Measurements from ENCODE around the gene PHACTR2.
A peak's percentile ranks its signal among the peaks of the same experiment; 100 is the strongest.
"Not testable (repeated sequence)": the region's sequence is repeated elsewhere in the genome, so short reads cannot be mapped to it uniquely, and the experiment has no call there.

The PHACTR2 gene

DNA sequence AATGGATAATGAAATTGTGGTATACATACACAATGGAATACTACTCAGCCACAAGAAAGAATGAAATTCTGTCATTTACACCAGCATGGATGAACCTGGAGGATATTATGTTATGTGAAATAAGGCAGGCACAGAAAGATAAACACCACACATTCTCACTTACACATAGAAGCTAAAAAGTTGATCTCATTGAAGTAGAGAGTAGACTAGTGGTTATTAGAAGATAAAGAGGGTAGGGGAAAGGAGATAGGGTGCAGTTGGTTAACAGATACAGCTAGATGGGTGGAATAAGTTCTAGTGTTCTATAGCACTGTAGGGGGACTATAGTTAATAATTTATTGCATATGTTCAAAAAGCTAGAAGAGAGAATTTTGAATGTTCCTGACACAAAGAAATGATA lies 139.9 kb downstream of the PHACTR2 start:
- no peak for DNase-seq

DNA sequence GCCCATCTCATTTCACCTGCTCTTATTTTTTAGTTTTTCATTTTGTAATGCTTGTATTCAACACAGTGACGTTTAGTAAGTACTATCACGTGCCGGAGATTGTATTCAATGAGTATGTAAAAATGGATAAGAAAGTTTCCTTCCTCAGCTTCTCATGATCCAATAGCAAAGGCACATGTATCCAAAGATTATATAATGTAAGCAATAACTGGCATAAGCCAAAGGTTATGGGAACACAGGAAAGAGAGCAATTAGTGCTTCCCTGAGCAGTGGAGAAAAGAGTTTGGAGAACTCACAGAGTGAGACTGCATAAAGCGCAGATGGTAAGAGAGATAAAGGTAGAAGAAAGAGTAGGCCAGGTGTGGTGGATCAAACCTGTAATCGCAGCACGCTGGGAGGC lies 143.6 kb downstream of the PHACTR2 start:
- DNase-seq, result no peak

DNA sequence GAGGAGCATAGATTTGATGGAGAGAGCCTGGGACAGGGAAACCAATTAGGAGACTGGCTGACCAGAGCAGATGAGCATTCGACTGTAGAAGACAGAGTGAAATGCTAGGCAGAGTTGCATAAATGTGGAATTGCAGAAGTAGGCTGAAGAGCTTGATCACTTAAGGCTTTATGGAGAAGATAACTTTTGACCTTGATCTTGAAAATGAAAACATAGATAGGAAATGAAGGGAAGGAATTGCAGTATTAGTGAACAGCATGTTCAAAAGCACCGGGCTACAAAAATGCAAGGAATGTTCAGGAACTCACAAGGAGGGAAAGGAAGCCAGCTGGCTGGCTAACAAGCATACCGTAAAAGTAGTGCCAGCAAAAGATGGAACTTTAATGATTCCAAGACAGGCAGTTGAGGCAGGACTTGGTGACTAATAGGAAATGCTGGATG lies 144.8 kb downstream of the PHACTR2 start:
- no peak for DNase-seq

DNA sequence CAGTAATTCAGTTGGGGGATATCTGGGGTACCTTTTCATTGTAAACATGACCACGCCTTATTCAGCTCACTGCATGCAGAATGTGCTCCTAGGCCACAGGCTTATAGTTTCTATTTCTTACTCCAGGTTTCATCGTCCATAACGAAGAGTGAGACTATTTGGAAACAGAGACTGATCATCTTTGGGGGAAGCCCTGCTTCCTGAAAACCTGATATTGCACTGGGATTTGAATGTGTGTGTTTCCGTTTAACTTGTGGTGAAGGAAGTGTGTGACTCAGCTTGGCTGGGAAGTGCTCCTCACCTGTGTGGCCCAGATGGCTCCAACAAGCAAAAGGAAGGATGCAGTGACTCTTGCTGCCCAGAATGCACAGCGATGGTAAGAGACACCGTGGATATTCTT lies 145.8 kb downstream of the PHACTR2 start:
- no peak for DNase-seq

DNA sequence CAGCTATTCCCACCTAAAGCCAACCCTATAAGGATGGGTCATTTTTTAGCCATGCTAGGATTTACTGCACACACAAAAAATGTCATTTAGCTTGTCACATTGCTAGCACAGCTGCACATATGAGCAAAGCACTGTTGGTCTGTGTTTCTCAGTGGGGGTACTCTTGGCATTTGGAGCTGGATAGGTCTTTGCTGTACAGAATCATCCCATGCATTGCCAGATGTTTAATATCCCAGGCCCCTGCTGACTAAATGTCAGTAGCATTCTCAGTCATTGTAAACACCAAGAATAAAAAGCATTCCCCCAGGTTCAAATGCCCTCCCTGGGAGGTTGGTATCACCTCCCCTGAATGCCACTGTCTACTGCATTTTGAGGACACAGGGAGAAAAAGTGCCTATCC lies 150.8 kb downstream of the PHACTR2 start:
- no peak for DNase-seq

DNA sequence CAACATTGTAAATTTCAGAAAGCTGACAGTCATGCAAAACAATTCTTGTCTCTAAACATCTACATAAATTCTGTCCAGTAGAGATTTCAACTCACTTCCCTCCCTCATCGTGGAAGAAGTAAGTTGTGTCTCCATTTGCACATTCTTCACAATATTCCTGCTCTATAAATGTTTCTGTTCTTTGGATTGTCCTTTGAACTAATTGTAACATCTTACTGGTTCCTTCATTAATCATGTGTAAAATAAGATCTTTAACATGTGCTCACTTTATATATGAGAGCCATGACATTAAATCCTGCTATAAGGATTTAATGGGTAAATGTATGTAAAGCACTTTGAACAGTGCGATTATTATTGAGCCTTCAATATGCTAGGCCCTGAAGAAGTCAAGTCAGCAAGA lies 158.4 kb downstream of the PHACTR2 start:
- DNase-seq, result no peak

DNA sequence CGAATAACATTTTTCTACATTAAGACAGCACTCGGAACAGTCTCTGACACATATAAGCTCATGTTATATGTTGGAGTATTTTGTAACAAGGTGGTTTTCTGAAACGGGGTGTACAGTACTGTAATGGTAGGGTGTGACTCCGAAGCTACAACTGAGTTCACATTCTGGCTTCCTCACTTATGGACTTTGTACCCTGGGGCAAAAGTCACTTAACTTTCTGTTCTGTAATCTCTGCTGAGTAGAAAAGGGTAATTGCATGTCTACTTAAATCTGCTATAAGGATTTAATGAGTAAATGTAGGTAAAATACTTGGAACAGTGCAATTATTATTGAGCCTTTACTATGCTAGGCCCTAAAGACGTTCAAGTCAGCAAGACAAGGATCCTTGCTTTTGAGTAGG lies 160.6 kb downstream of the PHACTR2 start:
- DNase-seq, result no peak

DNA sequence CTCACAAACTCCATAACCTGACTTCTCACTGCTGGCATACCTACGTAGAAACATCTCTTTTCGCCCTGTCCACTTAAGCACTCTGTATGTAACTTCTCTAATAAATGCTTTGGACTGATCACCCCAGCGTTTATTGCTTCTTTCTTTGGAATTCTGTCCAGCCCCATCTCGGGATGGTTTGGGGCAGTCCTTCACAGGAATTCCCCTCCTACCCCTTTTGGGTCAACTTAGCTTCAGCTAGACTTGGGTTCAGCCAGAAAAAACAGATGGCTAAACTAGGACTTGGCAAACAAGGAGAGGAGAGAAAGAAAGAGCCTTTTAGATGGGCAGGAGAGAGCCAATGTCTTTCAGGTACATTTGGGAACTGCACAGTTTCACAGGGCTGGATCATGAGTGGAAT lies 161.4 kb downstream of the PHACTR2 start:
- no peak for DNase-seq

DNA sequence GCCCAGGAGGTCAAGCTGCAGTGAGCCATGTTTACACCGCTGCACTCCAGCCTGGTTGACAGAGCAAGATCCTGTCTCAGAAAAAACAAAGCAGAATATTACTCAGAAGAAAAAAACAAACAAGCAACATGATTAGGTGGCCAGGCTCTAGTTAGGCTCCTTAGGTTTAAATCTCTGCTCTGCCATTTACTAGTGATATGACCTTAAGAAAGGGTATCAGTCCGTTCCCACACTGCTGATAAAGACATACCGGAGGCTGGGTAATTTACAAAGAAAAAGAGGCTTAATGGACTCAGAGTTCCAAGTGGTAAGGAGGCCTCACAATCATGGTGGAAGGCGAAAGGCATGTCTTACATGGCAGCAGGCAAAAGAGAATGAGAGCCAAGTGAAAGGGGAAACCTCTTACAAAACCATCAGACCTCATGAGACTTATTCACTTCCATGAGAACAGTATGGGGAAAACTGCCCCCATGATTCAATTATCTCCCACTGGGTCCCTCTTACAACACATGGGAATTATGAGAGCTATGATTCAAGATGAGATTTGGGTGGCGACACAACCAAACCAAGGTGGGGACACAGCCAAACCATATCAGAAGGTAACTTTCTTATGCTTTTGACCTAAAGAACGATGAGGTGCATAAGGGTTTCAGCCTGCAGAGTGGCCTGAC lies 163.0 kb downstream of the PHACTR2 start:
- DNase-seq, result no peak

DNA sequence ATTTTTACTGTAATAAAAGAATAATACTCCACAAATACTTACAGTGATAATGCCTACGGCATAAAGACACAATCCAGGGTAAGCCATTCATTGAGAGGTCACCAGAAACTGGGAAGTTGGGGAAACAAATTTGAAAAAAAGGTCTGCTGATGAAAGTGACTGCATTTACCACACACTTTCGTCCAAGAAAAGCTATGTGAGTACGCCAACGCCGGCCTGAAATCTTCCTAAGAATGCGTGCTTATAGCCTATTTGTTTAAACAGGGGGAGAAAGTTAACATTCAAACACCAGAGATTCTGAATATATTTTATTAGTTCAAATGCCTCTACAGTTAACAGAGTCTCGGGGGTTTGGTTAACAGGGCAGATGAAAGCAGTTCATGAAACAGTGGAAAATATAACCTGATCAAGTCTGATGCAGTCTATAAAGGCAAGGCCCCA lies 164.7 kb downstream of the PHACTR2 start:
- no peak for DNase-seq

DNA sequence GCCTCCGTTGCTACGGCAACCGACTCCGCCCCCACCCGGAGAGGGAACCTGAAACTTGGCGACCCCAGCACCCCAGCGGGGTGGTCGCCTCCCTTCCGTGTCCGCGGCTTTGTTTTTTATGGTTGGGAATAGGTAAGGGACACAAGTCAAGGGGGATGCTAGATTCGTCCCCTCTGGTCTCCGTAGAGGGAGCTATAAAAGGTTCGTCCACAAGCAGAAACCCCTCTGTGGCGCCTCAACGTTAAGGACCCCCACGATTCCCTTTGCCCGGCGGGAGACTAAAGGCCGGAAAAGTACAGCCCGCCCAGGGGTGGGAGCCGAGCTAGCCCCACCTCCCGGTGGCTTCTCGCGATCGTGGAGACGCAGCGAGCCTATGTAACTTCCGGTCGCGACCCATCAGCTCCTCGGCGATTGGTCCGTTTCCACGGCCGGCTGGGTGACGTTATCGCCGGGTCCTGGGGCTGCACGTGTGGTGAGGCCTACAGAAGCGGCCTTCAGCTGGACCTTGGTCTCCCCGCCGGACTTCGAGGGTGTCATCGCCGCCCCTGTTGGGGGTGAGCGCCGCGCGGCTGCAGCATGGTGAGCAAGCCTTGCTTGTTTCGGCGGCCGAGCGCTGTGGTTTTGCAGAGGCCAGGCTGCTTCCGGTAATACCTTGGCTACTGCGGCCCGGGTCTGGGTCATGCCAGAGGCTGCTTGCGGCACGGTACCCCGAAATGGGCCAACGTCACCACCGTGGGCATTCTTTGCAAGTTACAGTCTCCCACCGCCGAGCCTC lies 165.3 kb downstream of the PHACTR2 start, which contains the start of gene LTV1:
LTV1 (plus strand) TSS at position 437 of the 775 bp plus-strand sequence; CDS start at position 577, 140 bp downstream.
- DNase-seq, result peak; percentile 93 to 96

DNA sequence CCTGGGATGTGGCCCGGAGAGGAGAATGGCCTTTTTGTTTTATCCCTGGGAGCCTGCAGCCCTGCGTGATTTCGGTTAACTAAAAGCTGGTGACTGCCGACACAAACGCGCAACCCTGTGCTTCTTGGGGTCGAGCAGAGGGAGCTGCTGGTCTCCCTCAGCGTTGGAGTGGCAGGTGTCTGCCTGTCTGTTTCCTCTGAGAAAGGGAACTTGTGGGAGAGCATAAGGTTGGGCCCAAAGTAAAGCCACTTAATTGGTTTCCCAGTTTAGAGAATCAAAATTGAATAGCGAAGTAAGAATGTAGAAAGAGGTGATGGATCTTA lies 165.9 kb downstream of the PHACTR2 start:
- peak; percentile 30 to 52 for DNase-seq

DNA sequence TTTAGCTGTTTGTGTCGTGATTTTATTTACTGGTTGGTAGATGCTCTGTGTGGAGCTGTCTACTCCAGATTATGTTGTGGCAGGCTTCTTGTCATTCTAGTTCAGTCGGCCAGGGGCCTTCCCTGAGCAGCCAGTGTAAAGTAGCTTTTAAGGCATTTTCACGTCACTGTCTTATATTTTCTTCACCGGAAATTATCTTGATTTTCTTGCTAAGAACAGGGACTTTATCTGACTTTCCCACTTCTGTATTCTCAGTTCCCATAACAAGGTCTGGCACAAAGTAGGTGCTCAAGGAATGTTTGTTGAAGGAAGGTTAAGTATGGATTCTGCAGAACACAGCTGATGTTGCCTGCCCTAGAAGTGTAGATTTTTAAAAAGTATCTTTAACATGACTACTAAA lies 166.2 kb downstream of the PHACTR2 start:
- no peak for DNase-seq

DNA sequence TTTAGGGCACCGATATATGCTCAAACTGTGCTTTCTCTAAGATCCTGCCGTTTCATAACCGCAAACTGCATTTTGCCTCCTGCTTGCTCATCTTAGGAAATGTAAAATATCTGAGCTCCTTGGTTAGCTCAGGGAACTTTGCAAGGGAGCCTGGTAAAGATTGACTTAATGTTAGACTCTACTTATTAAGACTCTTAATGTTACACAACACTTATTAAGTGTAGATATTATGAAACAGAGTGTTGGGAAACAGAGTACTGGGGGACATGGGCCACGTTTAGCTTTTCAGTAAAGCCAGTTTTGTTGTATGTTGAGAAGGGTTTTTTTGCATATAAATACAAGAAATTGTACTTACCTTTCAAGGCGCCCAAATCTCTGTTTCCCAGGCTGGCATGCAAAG lies 167.3 kb downstream of the PHACTR2 start:
- DNase-seq, result peak; percentile 92 to 96

DNA sequence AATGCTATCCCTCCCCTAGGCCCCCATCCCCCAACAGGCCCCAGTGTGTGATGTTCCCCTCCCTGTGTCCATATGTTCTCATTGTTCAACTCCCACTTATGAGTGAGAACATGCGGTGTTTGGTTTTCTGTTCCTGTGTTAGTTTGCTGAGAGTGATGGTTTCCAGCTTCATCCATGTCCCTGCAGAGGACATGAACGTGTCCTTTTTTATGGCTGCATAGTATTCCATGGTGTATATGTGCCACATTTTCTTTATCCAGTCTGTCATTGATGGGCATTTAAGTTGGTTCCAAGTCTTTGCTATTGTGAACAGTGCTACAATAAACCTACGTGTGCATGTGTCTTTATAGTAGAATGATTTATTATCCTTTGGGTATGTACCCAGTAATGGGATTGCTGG lies 173.9 kb downstream of the PHACTR2 start:
- not testable (repeated sequence) for DNase-seq

DNA sequence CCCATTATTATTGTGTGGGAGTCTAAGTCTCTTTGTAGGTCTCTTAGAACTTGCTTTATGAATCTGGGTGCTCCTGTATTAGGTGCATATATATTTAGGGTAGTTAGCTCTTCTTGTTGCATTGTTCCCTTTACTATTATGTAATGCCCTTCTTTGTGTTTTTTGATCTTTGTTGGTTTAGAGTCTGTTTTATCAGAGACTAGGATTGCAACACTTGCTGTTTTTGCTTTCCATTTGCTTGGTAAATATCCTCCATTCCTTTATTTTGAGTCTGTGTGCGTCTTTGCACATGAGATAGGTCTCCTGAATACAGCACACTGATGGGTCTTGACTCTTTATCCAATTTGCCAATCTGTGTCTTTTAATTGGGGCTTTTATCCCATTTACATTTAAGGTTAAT lies 177.3 kb downstream of the PHACTR2 start:
- DNase-seq, result not testable (repeated sequence)

DNA sequence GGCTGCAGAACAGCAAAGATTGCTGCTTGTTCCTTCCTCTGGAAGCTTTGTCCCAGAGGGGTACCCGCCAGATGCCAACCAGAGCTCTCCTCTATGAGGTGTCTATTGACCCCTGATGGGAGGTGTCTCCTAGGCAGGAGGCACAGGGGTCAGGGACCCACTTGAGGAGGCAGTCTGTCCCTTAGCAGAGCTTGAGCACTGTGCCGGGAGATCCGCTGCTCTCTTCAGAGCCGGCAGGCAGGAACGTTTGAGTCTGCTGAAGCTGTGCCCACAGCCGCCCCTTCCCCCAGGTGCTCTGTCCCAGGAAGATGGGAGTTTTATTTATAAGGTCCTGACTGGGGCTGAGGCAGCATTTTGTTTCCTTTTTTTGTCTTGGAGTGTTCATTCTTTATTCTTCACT lies 179.0 kb downstream of the PHACTR2 start:
- not testable (repeated sequence) for DNase-seq

DNA sequence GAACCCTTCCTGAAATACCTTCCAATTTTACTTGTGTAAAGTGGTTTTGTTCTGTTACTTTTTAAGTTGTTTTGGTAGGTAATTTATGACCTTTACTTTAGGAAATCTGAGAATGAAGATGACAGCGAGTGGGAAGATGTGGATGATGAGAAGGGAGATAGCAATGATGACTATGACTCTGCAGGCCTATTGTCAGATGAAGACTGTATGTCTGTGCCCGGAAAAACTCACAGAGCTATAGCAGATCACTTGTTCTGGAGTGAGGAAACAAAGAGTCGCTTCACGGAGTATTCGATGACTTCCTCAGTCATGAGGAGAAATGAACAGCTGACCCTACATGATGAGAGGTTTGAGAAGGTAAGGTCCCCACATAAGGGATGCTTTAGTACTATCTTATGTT lies 179.9 kb downstream of the PHACTR2 start:
- DNase-seq, result no peak

DNA sequence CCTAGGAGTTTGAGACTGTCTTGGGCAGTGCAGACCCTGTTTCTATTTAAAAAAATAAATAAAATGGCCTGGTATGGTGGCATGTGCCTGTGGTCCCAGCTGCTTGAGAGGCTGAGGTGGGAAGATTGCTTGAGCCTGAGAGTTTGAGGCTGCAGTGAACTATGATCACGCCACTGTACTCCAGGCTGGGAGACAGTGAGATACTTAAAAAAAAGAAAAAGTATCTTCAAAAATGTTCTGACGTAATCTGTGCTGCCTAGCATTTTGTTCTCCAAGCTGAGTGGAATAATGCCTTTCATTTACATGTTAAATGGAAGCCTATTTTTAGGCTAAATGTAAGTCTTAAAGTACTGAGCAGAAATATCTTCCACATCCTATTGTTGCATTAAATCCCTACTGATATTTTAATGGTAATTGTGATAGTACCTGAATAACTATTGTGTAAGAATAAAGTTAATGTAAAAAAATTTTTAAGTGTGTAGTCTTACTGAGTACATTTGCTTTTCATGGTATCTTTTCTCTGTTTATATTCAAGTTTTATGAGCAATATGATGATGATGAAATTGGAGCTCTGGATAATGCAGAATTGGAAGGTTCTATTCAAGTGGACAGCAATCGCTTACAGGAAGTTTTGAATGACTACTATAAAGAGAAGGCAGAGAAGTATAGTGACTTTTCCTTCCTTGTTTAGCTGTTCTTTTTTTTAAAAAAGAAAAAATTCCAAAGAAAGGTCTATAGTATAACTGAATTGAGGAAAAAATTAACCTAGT lies 182.3 kb downstream of the PHACTR2 start:
- DNase-seq, result no peak

DNA sequence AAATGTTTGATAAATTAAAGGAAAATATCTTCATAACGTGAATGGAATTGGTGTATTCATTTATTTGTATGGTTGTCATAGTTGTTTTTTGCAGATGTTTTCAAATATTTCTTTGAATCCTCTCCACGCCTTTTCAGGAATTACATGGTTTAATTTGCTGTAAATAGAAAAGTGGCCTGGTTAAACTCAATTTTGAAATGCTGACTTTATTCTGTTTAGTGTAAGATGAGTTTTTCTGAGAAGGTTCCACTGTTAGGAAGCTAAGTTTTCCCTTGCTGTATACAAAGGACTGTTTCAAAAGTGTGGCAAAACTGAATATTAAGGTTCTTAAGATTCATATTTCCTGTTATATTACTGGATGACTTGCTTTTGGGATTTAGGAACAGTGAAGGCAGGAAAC lies 186.0 kb downstream of the PHACTR2 start:
- no peak for DNase-seq

DNA sequence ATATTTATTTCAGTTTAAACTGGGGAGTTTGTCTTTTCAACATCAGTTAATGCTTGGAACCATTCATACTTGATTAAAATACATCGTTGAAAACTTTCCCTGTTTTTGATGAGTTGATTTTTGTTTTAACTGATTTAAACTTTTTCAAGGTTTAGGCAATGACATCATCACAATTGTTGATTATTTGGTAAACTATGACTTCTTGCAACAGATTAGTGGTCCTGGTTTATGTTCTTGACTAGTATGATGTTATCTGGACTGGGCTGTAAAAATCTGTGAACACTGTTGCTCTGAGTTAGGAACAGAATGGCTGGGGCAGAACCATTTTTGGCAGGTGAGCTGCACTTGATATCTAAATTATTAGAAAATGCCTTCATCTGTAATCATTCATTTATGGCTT lies 186.5 kb downstream of the PHACTR2 start, which contains the start of gene ZC2HC1B:
ZC2HC1B (plus strand) TSS at position 241 of the 400 bp plus-strand sequence; CDS start at position 307, 66 bp downstream.
- DNase-seq, result no peak

DNA sequence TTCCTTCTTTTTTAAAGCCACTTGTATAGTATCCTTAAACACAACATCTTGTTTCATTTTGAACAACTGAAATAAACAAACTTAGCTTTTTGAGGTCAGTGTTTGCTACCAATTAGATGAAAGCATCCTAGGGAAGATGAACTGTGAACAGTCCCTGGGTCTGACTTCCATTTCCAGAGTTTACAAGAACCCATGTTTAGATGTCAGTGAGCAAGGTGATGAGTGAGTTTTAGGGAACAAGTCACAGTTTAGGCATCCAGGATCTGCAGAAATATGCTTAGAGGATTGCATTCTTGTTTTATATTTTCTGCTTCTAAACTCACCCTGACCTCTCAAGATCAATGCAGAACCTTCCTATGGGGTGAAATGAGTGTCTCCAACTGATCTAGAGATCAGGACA lies 189.5 kb downstream of the PHACTR2 start:
- no peak for DNase-seq

DNA sequence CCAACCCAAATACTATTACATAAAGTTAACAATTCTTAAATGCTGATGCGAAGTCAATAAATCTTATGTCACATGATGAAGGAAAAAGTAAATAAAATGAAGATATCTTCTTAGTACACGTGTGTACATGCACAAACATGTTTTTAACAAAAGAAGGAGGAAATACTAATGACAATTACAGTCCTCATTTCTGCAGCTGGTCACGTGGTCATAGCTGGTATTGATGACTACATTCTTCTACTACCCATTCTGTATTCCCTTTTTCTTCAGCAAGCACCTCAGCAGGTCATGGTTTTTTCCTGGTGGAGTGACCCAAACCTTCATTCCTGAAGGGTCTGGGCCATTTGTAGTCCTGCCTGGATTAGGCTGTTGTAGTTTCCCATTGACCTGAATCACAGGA lies 191.0 kb downstream of the PHACTR2 start:
- DNase-seq, result not testable (repeated sequence)
